Activated gamma-delta T cell treated with Interleukin-2 at 50 U/mL for 16 hours (primary cell): ENCODE measurements around the gene EIF4E2.
"Not testable (repeated sequence)": the region's sequence is repeated elsewhere in the genome, so short reads cannot be mapped to it uniquely, and the experiment has no call there.

Experiments
- DNase-seq: peaks from one replicate; pipeline ENCODE4 v3.0.0-alpha.2; 2020

EIF4E2 gene

GRCh38 chr2:232522623-232523401 lies 27.7 kb upstream of the EIF4E2 start:
- no peak for DNase-seq

- DNase-seq, result no peak
Observed at GRCh38 chr2:232523402-232523681, 27.1 kb upstream of the EIF4E2 start.

GRCh38 chr2:232523682-232524597 lies 26.5 kb upstream of the EIF4E2 start:
- no peak for DNase-seq

- DNase-seq, result no peak
Observed at GRCh38 chr2:232524771-232525170, 25.7 kb upstream of the EIF4E2 start.

- DNase-seq, result no peak
Observed at GRCh38 chr2:232525199-232525598, 25.3 kb upstream of the EIF4E2 start.

- DNase-seq, result no peak
Observed at GRCh38 chr2:232525791-232526371, 24.6 kb upstream of the EIF4E2 start, which contains the start of gene CHRND. CHRND (plus strand) TSS chr2:232526160; CDS start chr2:232526216, 56 bp downstream.

- no peak for DNase-seq
Observed at GRCh38 chr2:232526372-232526941, 24.0 kb upstream of the EIF4E2 start.

GRCh38 chr2:232527905-232528470 lies 22.5 kb upstream of the EIF4E2 start:
- DNase-seq, result no peak

- no peak for DNase-seq
Observed at GRCh38 chr2:232528746-232529460, 21.6 kb upstream of the EIF4E2 start.

GRCh38 chr2:232529806-232530547 lies 20.5 kb upstream of the EIF4E2 start:
- DNase-seq, result no peak

GRCh38 chr2:232530626-232531260 lies 19.7 kb upstream of the EIF4E2 start:
- no peak for DNase-seq

GRCh38 chr2:232532419-232532818 lies 18.1 kb upstream of the EIF4E2 start:
- DNase-seq, result no peak

GRCh38 chr2:232532821-232533220 lies 17.7 kb upstream of the EIF4E2 start:
- DNase-seq, result not testable (repeated sequence)

- no peak for DNase-seq
Observed at GRCh38 chr2:232533944-232534710, 16.4 kb upstream of the EIF4E2 start.

- no peak for DNase-seq
Observed at GRCh38 chr2:232534940-232535651, 15.4 kb upstream of the EIF4E2 start.

- DNase-seq, result no peak
Observed at GRCh38 chr2:232535761-232536530, 14.5 kb upstream of the EIF4E2 start.

- DNase-seq, result no peak
Observed at GRCh38 chr2:232537079-232537478, 13.4 kb upstream of the EIF4E2 start.

GRCh38 chr2:232537499-232537898 lies 13.0 kb upstream of the EIF4E2 start:
- no peak for DNase-seq

- no peak for DNase-seq
Observed at GRCh38 chr2:232538671-232539070, 11.8 kb upstream of the EIF4E2 start.
